Fibroblast of the aortic adventitia (primary cell): Measurements from ENCODE around the gene HOXC4. TPM values are rescaled to one million over a fixed set of nuclear protein-coding genes. Genes with fewer than 3 reads are reported as not detected.
A peak's percentile ranks its signal among the peaks of the same experiment; 100 is the strongest.

Experiments
- DNase-seq: peaks from one replicate; pipeline ENCODE4 v3.0.0-alpha.2; 2010; ENCODE audit warnings: low read depth
- H3K4me3 ChIP-seq: 2 replicates; pipeline ENCODE4 v1.5.1; 2011; ENCODE audit warnings: low read depth, mild to moderate bottlenecking, control low read depth, low read length, moderate library complexity
- total RNA-seq: library from RNA; depleted of rRNA; stranded (reverse); fragments of >200 nt; gene quantifications from 2 replicates; pipeline ENCODE4 v1.2.3, GENCODE V29; 2012; ENCODE audit warnings: low replicate concordance
- TF ChIP-seq, protein P1 (sequence below): IDR thresholded peaks from 2 replicates; pipeline ENCODE4 v1.5.1; 2011; ENCODE audit warnings: mild to moderate bottlenecking, low read length, control low read depth, inconsistent platforms; ENCODE audit not compliant: insufficient read depth

Gene HOXC4
- total RNA-seq: 0.36 and 1.4 TPM in 2 replicates

DNA sequence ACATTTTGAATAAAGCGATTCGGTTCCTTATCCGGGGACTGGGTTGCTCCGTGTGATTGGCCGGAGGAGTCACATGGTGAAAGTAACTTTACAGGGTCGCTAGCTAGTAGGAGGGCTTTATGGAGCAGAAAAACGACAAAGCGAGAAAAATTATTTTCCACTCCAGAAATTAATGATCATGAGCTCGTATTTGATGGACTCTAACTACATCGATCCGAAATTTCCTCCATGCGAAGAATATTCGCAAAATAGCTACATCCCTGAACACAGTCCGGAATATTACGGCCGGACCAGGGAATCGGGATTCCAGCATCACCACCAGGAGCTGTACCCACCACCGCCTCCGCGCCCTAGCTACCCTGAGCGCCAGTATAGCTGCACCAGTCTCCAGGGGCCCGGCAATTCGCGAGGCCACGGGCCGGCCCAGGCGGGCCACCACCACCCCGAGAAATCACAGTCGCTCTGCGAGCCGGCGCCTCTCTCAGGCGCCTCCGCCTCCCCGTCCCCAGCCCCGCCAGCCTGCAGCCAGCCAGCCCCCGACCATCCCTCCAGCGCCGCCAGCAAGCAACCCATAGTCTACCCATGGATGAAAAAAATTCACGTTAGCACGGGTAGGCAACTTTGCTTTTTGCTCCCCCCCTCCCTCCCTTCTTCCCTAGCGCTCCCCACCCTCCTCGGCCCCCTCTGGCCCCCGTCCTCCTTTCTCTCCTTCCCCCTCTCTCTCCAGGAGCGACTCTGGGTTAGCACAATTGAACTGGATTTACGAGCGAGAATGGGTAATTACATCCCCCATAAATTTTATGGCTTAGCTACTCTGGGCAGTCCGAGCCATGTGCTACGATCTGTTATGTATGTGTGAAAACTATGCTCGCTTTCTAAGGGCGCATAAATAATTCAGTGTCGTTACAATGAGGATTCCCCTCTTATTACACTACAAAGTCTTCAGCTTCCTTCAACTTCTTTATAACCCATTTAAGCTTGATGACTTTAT lies at the start of gene HOXC4:
Gene HOXC4, plus strand, starts transcription at position 85 of the 991 bp plus-strand sequence. Its CDS starts 88 bp downstream, at position 173.
- peak; percentile 63 for DNase-seq
- TF ChIP-seq, protein P1, sequence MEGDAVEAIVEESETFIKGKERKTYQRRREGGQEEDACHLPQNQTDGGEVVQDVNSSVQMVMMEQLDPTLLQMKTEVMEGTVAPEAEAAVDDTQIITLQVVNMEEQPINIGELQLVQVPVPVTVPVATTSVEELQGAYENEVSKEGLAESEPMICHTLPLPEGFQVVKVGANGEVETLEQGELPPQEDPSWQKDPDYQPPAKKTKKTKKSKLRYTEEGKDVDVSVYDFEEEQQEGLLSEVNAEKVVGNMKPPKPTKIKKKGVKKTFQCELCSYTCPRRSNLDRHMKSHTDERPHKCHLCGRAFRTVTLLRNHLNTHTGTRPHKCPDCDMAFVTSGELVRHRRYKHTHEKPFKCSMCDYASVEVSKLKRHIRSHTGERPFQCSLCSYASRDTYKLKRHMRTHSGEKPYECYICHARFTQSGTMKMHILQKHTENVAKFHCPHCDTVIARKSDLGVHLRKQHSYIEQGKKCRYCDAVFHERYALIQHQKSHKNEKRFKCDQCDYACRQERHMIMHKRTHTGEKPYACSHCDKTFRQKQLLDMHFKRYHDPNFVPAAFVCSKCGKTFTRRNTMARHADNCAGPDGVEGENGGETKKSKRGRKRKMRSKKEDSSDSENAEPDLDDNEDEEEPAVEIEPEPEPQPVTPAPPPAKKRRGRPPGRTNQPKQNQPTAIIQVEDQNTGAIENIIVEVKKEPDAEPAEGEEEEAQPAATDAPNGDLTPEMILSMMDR: no peak
- peak within 1 kb of the TSS; percentile 77 for H3K4me3 ChIP-seq

GRCh38 chr12:54004063-54004840 lies 49.4 kb upstream of the HOXC4 start:
- no peak overlapping the region for H3K4me3 ChIP-seq
- DNase-seq: no peak

GRCh38 chr12:54004841-54005530 lies 48.6 kb upstream of the HOXC4 start:
- peak overlapping the region; percentile 28 for H3K4me3 ChIP-seq
- DNase-seq: peak; percentile 19
- TF ChIP-seq, protein P1: no peak

More at GRCh38 chr12:54004063-54004840, 49.4 kb upstream of the HOXC4 start:
- TF ChIP-seq, protein P1: no peak

GRCh38 chr12:54005531-54005852 lies 48.1 kb upstream of the HOXC4 start:
- no peak for DNase-seq
- TF ChIP-seq, protein P1: no peak
- peak overlapping the region; percentile 13 for H3K4me3 ChIP-seq

DNA sequence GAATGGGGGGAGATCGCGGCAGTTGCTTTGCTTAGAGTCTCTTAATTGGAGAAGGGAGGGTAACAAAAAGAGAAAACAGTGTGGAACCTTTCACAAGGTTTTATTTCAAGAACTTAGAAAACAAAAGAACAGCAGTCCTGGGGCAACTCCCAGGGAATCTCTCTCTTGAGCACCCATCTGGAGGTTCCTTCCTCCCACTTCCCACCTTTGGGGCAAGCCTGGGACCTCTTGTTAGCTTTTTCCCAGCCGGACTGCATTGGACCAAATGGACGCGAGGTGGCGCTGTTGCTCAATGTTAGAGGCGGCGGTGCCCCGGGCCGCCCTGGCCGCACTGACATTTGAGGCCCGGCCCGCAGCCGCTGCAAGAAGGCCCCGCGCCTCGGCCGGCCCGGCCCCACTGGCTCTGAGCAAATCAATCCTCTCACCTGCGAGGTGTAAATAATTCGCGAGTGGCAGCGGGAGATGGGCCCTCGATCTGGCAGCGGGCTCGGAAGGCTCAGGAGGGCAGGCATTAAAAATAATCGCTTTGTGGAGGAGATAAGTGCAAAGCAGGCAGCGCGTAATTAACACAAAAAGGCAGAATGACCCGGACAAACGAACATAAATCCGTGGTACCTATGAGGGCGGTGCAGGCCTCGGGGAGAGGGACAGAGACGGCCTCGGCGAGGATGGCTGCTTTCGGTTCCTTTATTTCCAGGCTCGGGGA lies 47.6 kb upstream of the HOXC4 start:
- no peak overlapping the region for H3K4me3 ChIP-seq
- TF ChIP-seq, protein P1: peak; percentile 82
- peak; percentile 79 for DNase-seq
